C4-2B (cell line): Measurements from ENCODE around the gene COG8.
"Not testable (repeated sequence)": the region's sequence is repeated elsewhere in the genome, so short reads cannot be mapped to it uniquely, and the experiment has no call there.

Source experiments
- CTCF ChIP-seq: fragments of 450-650 bp; conservative IDR thresholded peaks from 2 replicates; pipeline ENCODE4 v1.5.1; 2017; ENCODE audit warnings: mild to moderate bottlenecking
- ZFX ChIP-seq: fragments of 450-650 bp; IDR thresholded peaks from 2 replicates; pipeline ENCODE4 v1.6.1; 2017

- TF ChIP-seq CTCF, ZFX: not testable (repeated sequence)
Measured at GRCh38 chr16:69360070-69360469, 20.7 kb upstream of the COG8 start.
